Activated CD8-positive, alpha-beta memory T cell treated with anti-CD3 and anti-CD28 coated beads, Interleukin-2, amount 50 U/mL, for 48 hours (primary cell): ENCODE results near the gene ALG11.
"Not testable (repeated sequence)": the region's sequence is repeated elsewhere in the genome, so short reads cannot be mapped to it uniquely, and the experiment has no call there.

Experiments
- DNase-seq: peaks from one replicate; pipeline ENCODE4 v3.0.0-alpha.2; 2020

Gene ALG11

DNA sequence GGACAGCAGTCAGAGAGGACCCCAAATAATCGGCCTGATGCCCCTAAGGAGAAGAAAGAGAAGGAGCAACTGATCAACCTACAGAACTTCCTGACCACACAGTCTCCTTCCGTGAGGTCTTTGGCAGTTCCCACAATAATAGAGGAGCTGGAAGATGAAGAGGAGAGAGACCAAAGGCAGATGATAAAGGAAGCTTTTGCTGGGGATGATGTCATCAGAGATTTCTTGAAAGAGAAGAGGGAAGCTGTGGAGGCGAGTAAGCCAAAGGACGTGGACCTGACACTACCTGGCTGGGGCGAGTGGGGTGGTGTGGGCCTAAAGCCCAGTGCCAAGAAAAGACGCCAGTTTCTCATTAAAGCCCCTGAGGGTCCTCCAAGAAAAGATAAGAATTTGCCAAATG, 18.2 kb downstream of the ALG11 start:
- DNase-seq, result not testable (repeated sequence)

GRCh38 chr13:52033039-52033438, 20.8 kb downstream of the ALG11 start:
- DNase-seq, result no peak

GRCh38 chr13:52034616-52035226, 22.5 kb downstream of the ALG11 start:
- DNase-seq, result no peak

DNA sequence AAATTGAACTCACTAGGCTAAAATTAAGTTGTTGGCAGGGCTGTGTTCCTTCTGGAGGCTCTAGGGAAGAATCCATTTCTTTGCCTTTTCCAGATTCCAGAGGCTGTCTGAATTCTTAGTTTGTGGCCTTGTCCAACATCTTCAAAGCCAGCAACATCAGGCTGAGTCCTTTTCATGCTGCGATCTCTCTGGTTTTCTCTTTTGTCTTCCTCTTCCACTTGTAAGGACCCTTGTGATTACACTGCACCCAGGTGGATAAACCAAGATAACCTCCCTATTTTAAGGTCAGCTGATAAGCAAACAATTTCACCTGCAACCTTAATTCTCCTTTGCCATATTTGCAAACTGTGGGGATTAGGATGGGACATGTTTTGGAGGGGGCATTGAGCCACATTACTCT, 23.8 kb downstream of the ALG11 start:
- no peak for DNase-seq

GRCh38 chr13:52043675-52044074, 31.5 kb downstream of the ALG11 start:
- no peak for DNase-seq

GRCh38 chr13:52047463-52047862, 35.3 kb downstream of the ALG11 start:
- no peak for DNase-seq

DNA sequence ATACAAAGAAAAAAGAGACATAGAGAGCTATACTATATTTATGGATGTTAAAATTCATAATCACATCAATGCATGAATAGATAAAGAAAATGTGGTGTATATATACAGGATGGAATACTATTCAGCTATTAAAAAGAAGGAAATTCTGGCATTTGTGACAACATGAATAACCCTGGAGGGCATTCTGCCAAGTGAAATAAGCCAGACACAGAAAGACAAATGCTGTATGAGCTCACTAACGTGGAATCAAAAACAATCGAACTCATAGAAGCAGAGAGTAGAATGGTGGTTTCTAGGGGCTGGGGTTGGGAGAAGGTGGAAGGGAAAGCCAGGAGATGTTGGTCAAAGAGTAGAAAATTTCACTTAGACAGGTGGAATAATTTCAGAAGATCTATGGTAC, 36.3 kb downstream of the ALG11 start:
- no peak for DNase-seq

DNA sequence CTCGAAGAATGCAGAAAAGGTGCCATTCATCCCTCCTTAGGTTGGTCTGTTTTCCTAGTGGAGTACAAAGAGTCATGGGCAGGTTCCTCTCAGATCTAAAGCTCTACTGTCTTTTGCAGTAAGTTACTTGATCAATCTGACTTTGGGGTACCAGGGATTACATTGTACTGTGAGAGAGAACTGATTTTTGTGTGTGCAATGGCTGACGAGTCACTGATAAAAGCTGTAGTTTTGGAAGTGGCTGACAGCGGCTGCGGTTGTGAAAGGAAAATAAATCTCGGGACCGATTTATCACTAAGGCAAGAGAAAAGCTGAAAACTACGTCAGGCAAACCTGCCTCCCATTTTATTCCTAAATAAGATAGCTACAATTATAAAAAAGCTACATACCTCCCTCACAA, 39.2 kb downstream of the ALG11 start:
- DNase-seq, result no peak

GRCh38 chr13:52053460-52053859, 41.3 kb downstream of the ALG11 start:
- DNase-seq, result no peak

- DNase-seq, result not testable (repeated sequence)
Observed at GRCh38 chr13:52061064-52061463, 48.9 kb downstream of the ALG11 start.

DNA sequence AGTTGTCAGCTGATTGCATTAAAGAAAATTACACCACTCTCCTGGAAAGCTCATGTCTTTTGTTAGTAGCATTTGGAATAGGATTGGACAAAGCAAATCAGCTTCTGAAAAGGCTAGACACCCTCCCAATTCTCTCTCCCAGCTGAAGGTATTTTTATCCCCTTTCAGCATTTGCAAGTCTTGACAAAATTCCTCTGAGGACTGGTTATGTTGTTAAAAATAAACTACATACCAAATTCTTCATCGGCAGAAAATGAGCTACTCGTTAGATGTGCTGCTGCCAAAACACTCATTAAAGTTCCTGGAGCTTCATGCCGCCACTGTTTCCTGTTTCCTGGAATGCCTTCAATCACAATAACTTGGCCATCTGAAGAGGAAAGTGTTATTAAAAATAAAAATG, 49.4 kb downstream of the ALG11 start:
- no peak for DNase-seq

DNA sequence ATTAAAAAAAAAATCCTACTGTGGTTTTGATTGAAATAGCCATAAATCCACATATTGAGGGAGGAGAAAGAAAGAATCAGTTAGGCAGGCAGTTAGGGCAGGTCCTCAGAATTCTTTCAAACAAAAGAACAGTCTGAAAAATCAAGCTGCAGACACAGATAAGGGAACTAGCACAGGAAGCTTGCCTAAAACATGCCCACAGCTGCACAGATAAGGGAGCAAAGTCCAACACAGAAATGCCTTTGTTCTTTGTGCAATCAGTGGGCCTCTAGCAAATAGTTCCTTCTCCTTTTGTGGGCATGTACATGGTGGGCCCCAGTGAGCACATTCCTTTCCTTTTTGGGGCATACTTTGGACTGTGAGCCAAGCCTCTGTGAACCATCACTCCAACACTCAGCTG, 55.0 kb downstream of the ALG11 start:
- DNase-seq, result no peak

DNA sequence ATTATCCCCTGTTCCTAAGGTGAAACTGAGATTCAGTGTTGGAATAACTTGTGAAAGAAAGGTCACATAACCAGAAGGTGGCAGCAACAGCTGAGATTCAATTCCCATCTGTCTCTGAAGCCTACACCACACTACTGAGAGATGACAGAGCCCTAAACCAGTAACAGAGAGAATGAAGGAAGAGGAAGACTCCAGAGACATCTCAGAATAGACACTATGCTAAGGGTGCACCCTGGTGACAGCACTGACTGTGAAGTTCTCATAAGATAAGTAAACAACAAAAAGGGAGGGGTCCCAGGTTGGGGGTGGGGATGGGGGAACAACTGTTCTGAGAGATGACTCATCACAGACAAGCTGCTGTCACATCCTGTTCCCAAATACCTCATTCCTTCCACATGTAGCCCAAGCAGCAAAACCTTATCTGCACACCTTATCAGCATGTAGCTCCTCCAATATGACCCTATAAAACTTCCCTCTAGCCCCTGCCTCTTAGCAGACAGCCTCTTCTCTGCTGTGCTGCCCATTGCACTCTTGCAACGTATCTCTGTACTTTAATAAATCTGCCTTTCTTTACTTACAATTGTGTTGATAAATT, 58.8 kb downstream of the ALG11 start:
- no peak for DNase-seq
